HUDEP-2 (cell line): ENCODE measurements around the gene ANK2.
"Not testable (repeated sequence)": the region's sequence is repeated elsewhere in the genome, so short reads cannot be mapped to it uniquely, and the experiment has no call there.

Experiments
- DNase-seq, 76 experiments: peaks; one replicate each; lab custom pipeline; 2025; ENCODE audit not compliant: unreplicated experiment in 76 of 76; lab: John Stamatoyannopoulos, UW

Gene ANK2

GRCh38 chr4:113050837-113051236, 1.4 kb downstream of the ANK2 start:
- DNase-seq: no peak

DNA sequence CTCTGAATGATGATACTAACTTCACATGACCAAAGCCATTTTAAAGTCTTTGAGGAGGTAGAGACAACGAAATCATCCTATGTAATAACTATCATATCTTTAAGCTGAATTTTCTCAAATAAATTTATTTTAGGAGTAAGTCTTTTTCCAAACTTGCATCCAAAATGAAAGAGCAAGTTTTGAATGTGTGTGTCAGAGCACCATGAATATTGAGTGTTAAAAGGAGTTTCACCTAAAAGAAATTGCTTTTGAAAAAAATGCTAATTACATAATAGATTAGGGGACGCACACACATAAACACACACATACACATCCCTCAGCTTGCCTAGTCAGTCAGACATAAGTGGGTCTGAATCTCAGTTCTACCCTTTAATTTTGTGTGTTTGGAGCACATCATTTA, 1.9 kb downstream of the ANK2 start:
- DNase-seq: no peak

DNA sequence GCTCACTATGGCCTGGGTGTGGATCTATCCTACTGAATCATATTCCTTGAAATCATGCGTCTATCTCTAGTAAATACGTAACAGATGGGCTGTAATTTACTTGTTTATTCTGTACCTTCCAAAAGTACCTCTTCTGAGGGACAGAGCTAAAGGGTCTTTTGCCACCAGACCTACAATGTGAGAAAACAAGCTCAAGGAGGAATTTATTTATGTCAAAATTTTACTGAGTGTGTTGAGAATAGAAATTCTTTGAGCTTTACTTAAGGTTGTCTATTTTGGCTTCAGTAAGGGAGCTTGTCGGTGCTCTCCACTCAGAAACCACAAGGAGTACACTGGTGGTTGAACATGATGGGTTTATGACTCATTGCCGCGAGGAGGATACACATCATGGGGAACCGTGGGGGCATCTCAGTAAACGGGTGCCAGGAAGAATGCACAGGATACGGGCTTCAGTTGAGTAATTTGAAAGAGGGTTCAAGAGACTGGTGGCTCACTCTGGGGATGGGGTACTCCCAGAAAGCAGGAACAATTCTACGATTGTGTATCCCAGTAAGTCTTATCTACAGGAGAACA, 3.0 kb downstream of the ANK2 start:
- DNase-seq: peak in 24 of 76 experiments; percentile 0 to 84 (median 47)

GRCh38 chr4:113053883-113054282, 4.4 kb downstream of the ANK2 start:
- DNase-seq: no peak

DNA sequence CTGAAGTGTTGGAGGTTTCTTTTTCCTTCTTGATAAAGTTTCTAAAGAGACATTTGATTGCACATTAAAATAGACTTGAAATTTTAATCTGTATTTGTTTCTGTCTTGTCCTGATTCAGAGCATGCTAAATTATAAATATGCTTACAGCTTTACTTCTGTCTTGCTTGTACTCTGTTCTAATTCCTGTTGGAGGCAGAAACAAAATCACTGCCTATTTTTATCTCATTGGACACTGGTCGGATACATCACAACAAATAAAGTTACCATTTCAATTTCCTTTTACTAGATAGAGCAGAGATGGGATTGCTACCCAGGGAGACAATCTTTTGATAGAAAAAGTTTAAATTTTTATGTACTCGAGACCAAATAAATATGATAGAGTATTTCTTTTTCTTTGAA, 6.9 kb downstream of the ANK2 start:
- DNase-seq: no peak

- no peak for DNase-seq
These were observed 8.4 kb downstream of the ANK2 start for GRCh38 chr4:113057891-113058290.

- DNase-seq: no peak
These were observed 10.2 kb downstream of the ANK2 start for GRCh38 chr4:113059449-113060182.

DNA sequence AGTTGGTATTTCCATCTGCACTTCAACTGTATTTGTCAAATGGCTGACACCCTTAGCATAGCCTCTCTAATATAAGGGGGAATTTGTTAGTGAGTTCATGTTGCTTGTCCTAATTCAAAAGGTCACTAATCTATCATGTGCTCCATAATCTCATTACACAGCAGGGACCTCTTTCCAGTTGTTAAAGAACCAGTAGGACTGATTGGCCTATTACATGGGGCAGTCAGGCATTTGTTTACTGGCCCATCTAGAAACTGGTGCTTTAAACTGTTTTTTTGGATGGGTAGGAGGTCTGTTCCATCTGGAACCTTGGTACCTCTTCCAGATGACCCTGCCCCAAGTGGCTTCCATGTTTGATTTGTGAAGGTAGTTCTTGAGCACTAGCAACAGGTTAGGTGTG, 11.4 kb downstream of the ANK2 start:
- DNase-seq: no peak

DNA sequence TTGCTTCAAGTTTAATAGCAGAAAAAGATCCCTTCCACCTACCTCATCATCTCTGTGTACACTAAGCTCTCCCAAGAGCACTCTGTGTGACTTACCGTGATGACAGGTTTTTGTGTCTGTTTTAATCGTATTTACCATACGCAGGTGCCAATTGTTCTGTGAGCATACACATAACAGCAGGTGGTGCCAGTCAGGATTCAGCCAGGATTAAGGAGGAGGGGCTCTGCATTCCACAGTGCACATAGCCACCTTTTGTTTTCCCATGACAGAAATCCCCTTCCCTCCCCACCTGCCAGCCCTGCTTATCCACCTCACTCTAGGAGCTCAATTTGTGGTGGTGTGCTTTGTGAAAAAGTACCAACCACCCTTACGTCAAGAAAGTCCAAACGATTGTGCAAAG, 14.8 kb downstream of the ANK2 start:
- DNase-seq: no peak

DNA sequence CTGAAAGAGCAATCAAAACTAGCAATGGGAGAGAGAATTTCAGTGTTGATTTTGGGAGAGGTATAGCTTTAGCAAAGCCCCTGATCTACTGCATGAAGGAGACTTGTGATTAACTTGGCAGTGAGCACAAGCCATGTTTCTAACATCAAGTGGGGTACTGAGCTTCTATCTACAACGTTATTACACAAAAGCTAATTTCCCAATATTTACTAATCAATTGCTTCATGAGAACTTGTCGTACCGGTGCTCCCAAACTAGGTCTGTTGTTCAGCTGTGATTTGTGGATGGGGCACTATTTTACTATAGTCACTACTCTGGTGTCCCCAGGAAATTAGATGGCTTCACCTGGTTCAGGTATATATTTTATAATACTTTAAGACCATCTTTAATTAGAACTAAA, 16.2 kb downstream of the ANK2 start:
- no peak for DNase-seq

GRCh38 chr4:113068771-113069170, 19.3 kb downstream of the ANK2 start:
- DNase-seq: not testable (repeated sequence)

DNA sequence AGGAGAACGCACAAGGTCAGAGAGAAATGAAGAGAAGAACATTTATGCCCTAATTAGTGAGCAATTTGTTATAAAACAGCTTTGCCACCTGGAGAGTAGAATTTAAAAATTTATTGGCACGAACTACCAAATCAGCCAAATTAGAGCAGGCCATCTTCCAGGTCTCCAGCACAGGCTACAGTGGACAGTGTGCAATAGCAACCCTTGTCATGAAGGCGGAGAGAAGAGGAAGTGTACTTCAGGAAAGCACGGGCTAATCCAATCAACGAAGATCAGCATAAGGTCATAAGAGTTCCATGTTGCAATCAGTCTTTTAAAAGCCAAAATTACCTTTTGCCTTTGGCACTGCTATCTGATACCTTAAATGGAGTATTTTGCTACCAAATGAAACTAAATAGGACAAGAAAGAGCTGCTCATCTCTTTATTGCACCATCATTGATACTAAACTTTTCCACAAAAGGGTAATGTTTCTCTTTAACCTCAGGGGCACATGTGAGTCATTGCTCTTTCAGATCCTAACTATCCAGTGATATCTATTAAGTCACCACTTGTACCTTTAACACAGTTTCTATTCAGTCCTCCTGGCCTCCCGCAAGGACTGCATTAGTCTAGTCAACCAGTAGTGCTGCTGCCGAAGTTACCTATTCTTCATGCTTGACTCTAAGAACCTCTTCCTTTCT, 19.9 kb downstream of the ANK2 start:
- no peak for DNase-seq

GRCh38 chr4:113070755-113071154, 21.3 kb downstream of the ANK2 start:
- no peak for DNase-seq

GRCh38 chr4:113071274-113071673, 21.8 kb downstream of the ANK2 start:
- no peak for DNase-seq

GRCh38 chr4:113071805-113072204, 22.4 kb downstream of the ANK2 start:
- DNase-seq: no peak

GRCh38 chr4:113073451-113074005, 24.1 kb downstream of the ANK2 start:
- no peak for DNase-seq

GRCh38 chr4:113077575-113077974, 28.1 kb downstream of the ANK2 start:
- DNase-seq: no peak

DNA sequence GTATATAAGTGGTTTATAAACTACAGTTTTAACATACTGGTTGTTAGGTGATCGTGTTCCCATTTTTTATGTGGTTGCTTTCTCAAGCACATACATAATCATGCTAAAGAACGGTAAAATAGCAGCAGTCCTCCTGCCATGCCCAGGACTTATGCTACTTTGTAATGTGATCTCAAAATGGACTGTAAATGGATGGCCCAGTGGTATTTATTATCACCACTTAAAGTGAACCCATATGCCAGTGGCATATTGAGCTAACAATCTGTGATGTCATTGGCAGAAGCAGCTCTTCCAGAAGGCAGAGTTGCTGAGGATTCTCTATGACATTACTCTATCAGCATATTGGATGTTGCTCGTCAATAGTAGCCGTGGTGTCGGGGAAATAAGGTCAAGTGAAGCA, 28.6 kb downstream of the ANK2 start:
- no peak for DNase-seq

DNA sequence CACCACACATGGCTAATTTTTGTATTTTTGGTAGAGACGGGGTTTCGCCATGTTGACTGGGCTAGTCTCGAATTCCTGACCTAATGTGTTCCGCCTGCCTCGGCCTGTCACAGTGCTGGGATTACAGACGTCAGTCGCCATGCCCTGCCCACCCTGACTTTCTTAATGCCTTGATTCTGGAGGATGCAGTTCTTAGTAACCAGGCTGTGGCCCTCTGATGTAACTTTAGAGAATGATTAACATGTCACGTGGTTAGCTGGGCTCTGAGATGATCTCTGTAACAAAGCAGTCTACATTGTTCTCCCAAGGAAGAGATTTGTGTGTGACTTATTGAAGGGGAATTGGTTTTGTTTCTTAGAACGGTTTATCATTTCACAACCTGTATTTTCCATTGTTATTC, 30.6 kb downstream of the ANK2 start:
- DNase-seq: no peak

DNA sequence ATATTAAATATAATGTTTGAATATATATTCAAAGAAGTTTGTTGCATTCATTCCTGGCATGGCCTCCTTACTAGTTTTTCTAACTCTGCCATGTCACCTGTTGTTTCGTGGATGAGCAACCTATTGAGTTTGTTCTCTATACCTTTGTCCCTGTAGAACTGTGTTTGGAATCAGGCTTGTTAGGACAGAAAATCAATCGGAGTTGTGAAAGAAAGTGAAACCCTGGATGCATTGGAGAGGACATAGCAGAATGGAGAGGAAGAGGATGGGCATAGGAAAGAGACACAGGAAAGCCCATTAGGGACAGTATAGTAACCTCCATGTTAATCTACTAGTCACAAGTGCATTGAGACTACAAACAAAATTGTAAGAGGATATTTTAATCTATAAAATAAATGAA, 31.2 kb downstream of the ANK2 start:
- no peak for DNase-seq

DNA sequence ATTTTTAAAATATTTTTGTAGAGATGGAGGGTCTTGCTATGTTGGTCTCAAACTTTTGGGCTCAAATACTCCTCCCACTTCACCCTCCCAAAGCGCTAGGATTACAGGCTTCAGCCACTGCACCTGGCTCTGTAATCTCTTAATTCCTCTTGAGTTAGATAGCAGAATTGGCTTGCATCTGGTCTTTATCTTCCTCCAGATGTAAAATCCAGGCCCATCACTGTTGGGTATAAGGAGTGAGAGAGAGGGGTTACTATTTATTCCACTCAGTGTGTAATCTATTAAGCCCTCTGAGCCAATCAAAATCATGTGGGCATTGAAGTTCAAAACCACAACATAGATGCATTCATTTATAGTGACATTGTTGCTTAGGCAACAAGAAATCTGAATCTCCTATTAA, 33.9 kb downstream of the ANK2 start:
- DNase-seq: no peak

DNA sequence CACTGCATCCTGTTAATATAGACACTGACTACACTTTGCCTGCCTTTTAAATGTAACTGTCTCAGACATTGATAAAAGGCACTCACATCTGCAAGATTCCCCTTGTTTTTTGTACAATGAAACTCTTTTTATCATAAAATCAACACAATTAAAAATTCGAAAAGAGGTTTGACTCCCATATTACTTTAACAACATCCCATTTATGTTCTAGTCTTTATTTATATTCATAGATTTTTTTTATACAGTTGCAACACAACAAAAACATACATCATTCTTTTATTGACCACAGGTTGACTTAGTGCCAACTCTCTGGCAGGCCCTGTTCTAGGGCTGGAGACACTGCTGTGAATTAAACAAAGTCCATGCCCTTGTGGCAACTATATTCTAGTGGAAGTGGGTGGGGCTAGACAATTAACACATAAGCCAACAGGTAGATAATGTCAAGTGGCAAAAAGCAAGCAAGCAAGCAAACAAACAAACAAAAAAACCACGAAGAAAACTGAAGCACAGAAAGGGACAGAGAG, 36.8 kb downstream of the ANK2 start:
- DNase-seq: no peak
